Smooth muscle cell (in vitro differentiated cells): ENCODE measurements around the gene FYCO1. TPM values are rescaled to one million over a fixed set of nuclear protein-coding genes. Genes with fewer than 3 reads are reported as not detected.

Source experiments
- DNase-seq: peaks from one replicate; lab custom pipeline; 2025; ENCODE audit not compliant: unreplicated experiment; lab: John Stamatoyannopoulos, UW
- H2AFZ ChIP-seq: fragments of 200-600 bp; sonication (generic); 2 replicates; pipeline ENCODE4 v1.6.0; 2016; ENCODE audit warnings: antibody characterized with exemption, low read depth, mild to moderate bottlenecking
- H3F3A ChIP-seq: fragments of 200-600 bp; sonication (generic); 2 replicates; pipeline ENCODE4 v1.6.0; 2017; ENCODE audit warnings: antibody characterized with exemption, low read depth
- H3K27ac ChIP-seq: fragments of 200-600 bp; sonication (generic); 2 replicates; pipeline ENCODE4 v1.5.1; 2016; ENCODE audit warnings: low read depth, mild to moderate bottlenecking
- H3K27me3 ChIP-seq: fragments of 200-600 bp; sonication (generic); 2 replicates; pipeline ENCODE4 v1.6.1; 2016; ENCODE audit warnings: low read depth, mild to moderate bottlenecking
- H3K36me3 ChIP-seq: fragments of 200-600 bp; sonication (generic); 2 replicates; pipeline ENCODE4 v1.5.1; 2016; ENCODE audit warnings: low read depth
- H3K4me1 ChIP-seq: fragments of 200-600 bp; sonication (generic); 2 replicates; pipeline ENCODE4 v1.5.1; 2016; ENCODE audit warnings: low read depth
- H3K4me2 ChIP-seq: fragments of 200-600 bp; sonication (generic); 2 replicates; pipeline ENCODE4 v1.6.0; 2016; ENCODE audit warnings: mild to moderate bottlenecking
- H3K4me3 ChIP-seq: fragments of 200-600 bp; sonication (generic); 2 replicates; pipeline ENCODE4 v1.5.1; 2016; ENCODE audit warnings: mild to moderate bottlenecking
- H3K79me2 ChIP-seq: fragments of 200-600 bp; sonication (generic); 2 replicates; pipeline ENCODE4 v1.6.0; 2016; ENCODE audit warnings: low read depth, mild to moderate bottlenecking
- H3K9ac ChIP-seq: fragments of 200-600 bp; sonication (generic); 2 replicates; pipeline ENCODE4 v1.6.0; 2016; ENCODE audit warnings: low read depth
- H3K9me3 ChIP-seq: fragments of 200-600 bp; sonication (generic); replicated peaks from 2 replicates; pipeline ENCODE4 v1.5.1; 2016; ENCODE audit warnings: low read depth
- H4K20me1 ChIP-seq: fragments of 200-600 bp; sonication (generic); 2 replicates; pipeline ENCODE4 v1.6.0; 2016; ENCODE audit warnings: low read depth
- CTCF ChIP-seq: fragments of 200-600 bp; sonication (generic); IDR thresholded peaks from 2 replicates; pipeline ENCODE4 v1.5.1; 2017; ENCODE audit warnings: borderline replicate concordance, mild to moderate bottlenecking, antibody characterized with exemption; ENCODE audit not compliant: insufficient read depth, poor library complexity, severe bottlenecking
- WGBS: methylation state at CpG from one replicate; pipeline ENCODE4 v1.1.7; 2016; ENCODE audit warnings: low lambda C conversion rate; 5-methylcytosine and 5-hydroxymethylcytosine counted together
- polyA plus RNA-seq: library from polyadenylated mRNA; unstranded; fragments of >200 nt; fragmentation: Nextera tagmentation; extraction: Ambion mirVana; gene quantifications from 2 replicates; pipeline ENCODE4 v1.2.1, GENCODE V29; 2016
- total RNA-seq: library from RNA; depleted of rRNA; stranded (reverse); fragments of >200 nt; gene quantifications from 2 replicates; pipeline ENCODE4 v1.2.3, GENCODE V29; 2014

Gene FYCO1
- total and polyA plus RNA-seq, 2 experiments from 2014 or later: 7.4 to 20.9 TPM

- WGBS: 88% methylated on average over 9 of the region's 9 CpGs
- H3F3A ChIP-seq: no peaks in the 10 kb centered on the region
- no peak for TF ChIP-seq CTCF
Measured at GRCh38 chr3:45915059-45915439, 80.6 kb downstream of the FYCO1 start.

GRCh38 chr3:45914362-45915058 is 81.1 kb downstream of the FYCO1 start:
- Histone ChIP-seq H3F3A (no peaks in the 10 kb centered on the region), H3K4me1 (no peaks in the 10 kb centered on the region), H4K20me1 (no peaks in the 10 kb centered on the region), H3K4me2 (no peak overlapping the region), H3K4me3 (no peak overlapping the region), H3K27ac (no peak overlapping the region), H3K9me3 (no peaks in the 10 kb centered on the region), H3K9ac (no peak overlapping the region), H3K79me2 (no peaks in the 10 kb centered on the region), H2AFZ (no peak overlapping the region), H3K27me3 (no peaks in the 10 kb centered on the region), H3K36me3 (no peaks in the 10 kb centered on the region)
- TF ChIP-seq CTCF: no peak
- 96% methylated on average over 7 of the region's 7 CpGs for WGBS
- DNase-seq: no peak

More at GRCh38 chr3:45915059-45915439, 80.6 kb downstream of the FYCO1 start:
- H3K27ac ChIP-seq: no peak overlapping the region
- no peaks in the 10 kb centered on the region for H3K36me3 ChIP-seq
- no peak for DNase-seq
- H3K4me3 ChIP-seq: no peak overlapping the region
- no peaks in the 10 kb centered on the region for H3K9me3 ChIP-seq
- no peak overlapping the region for H3K4me2 ChIP-seq
- H3K79me2 ChIP-seq: no peaks in the 10 kb centered on the region
- H3K4me1 ChIP-seq: no peaks in the 10 kb centered on the region
- no peaks in the 10 kb centered on the region for H4K20me1 ChIP-seq
- no peaks in the 10 kb centered on the region for H3K27me3 ChIP-seq
- H3K9ac ChIP-seq: no peak overlapping the region
- H2AFZ ChIP-seq: no peak overlapping the region

GRCh38 chr3:45912435-45912834 is 83.2 kb downstream of the FYCO1 start:
- H3K4me1 ChIP-seq: no peaks in the 10 kb centered on the region
- H3K27ac ChIP-seq: no peak overlapping the region
- no peaks in the 10 kb centered on the region for H3K27me3 ChIP-seq
- H3K9me3 ChIP-seq: no peaks in the 10 kb centered on the region
- 91% methylated on average over 6 of the region's 6 CpGs for WGBS
- H2AFZ ChIP-seq: no peak overlapping the region
- TF ChIP-seq CTCF: no peak
- no peak for DNase-seq
- H3K36me3 ChIP-seq: no peaks in the 10 kb centered on the region
- no peaks in the 10 kb centered on the region for H4K20me1 ChIP-seq
- no peak overlapping the region for H3K4me2 ChIP-seq
- H3K4me3 ChIP-seq: no peak overlapping the region
- H3K79me2 ChIP-seq: no peaks in the 10 kb centered on the region
- no peaks in the 10 kb centered on the region for H3F3A ChIP-seq
- no peak overlapping the region for H3K9ac ChIP-seq

- Histone ChIP-seq H3K79me2 (no peaks in the 10 kb centered on the region), H3K4me3 (no peak overlapping the region), H3K27me3 (no peaks in the 10 kb centered on the region), H3K9ac (no peak overlapping the region), H2AFZ (no peak overlapping the region), H3K4me2 (no peak overlapping the region), H3K36me3 (no peaks in the 10 kb centered on the region), H4K20me1 (no peaks in the 10 kb centered on the region), H3F3A (no peaks in the 10 kb centered on the region), H3K4me1 (no peaks in the 10 kb centered on the region), H3K9me3 (no peaks in the 10 kb centered on the region), H3K27ac (no peak overlapping the region)
- no peak for TF ChIP-seq CTCF
- no peak for DNase-seq
- 96% methylated on average over 11 of the region's 11 CpGs for WGBS
Measured at GRCh38 chr3:45911511-45912226, 84.0 kb downstream of the FYCO1 start.
